PC-9 (cell line): Measurements from ENCODE around the gene HOXC6.

ENCODE experiments used
- EZH2 ChIP-seq: fragments of 200-600 bp; sonication (generic); IDR thresholded peaks from 2 replicates; pipeline ENCODE4 v1.8.0; 2017; ENCODE audit warnings: antibody characterized with exemption, low read depth
- TF ChIP-seq, protein P1 (sequence below): fragments of 200-600 bp; sonication (generic); conservative IDR thresholded peaks from 2 replicates; pipeline ENCODE4 v1.6.1; 2017; ENCODE audit warnings: mixed run types, antibody characterized with exemption, mild to moderate bottlenecking, moderate library complexity

DNA sequence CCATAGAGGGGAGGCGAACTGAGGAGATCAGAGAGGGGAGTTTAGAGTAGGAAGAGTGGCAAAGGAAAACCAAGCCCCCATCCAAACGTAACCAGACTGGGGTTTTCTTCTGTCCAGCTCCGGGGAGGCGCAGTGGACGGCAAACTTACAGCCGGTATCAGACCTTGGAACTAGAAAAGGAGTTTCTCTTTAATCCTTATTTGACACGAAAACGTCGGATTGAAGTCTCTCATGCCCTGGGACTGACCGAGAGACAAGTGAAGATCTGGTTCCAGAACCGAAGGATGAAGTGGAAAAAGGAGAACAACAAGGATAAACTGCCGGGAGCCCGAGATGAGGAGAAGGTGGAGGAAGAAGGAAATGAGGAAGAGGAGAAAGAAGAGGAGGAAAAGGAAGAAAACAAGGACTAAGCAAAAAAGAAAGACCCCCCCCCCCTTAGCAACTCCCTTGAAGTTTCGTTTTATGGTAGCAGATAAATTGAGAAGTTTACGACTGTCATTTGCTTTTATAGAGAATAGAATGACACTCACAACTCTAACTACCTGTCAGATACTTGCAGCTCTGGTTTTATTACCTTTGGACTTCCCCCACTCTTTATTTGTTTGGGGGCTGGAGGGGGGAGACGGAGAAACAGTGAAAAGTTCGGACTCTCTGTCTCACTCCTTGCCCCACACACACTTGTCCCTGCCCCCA is 17.1 kb upstream of the HOXC6 start:
- TF ChIP-seq, protein P1, sequence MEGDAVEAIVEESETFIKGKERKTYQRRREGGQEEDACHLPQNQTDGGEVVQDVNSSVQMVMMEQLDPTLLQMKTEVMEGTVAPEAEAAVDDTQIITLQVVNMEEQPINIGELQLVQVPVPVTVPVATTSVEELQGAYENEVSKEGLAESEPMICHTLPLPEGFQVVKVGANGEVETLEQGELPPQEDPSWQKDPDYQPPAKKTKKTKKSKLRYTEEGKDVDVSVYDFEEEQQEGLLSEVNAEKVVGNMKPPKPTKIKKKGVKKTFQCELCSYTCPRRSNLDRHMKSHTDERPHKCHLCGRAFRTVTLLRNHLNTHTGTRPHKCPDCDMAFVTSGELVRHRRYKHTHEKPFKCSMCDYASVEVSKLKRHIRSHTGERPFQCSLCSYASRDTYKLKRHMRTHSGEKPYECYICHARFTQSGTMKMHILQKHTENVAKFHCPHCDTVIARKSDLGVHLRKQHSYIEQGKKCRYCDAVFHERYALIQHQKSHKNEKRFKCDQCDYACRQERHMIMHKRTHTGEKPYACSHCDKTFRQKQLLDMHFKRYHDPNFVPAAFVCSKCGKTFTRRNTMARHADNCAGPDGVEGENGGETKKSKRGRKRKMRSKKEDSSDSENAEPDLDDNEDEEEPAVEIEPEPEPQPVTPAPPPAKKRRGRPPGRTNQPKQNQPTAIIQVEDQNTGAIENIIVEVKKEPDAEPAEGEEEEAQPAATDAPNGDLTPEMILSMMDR: no peak
- TF ChIP-seq EZH2: no peak
